Fibroblast of lung (primary cell): Measurements from ENCODE around the gene GIPC3.

Source experiments
- CTCF ChIP-seq, 2 donors: IDR thresholded peaks in 1 of 2; conservative IDR thresholded peaks in 1 of 2; 1 replicate in 1 of 2; 2 replicates in 1 of 2; pipeline ENCODE4 v1.5.1; 2011 to 2012; ENCODE audit warnings: low read length in 2 of 2, control low read depth in 1 of 2, inconsistent platforms in 1 of 2, low read depth in 1 of 2, mild to moderate bottlenecking in 1 of 2
- EZH2 ChIP-seq: IDR thresholded peaks from 2 replicates; pipeline ENCODE4 v1.5.1; 2012; ENCODE audit warnings: low read length, control low read depth, mild to moderate bottlenecking; ENCODE audit errors: missing control alignments

GRCh38 chr19:3633559-3633988, 48.3 kb downstream of the GIPC3 start:
- TF ChIP-seq CTCF (conservative IDR thresholded peaks at IDR 0.05 in 1 of 2, IDR thresholded peaks at IDR 0.05 in 1 of 2; ENCODE audit: low read depth in 1 of 2, low read length in 2 of 2) = no peak
- no peak for TF ChIP-seq EZH2
